ENCODE results near the gene CAPN13.

CAPN13 gene

GRCh38 chr2:30800159-30800558 is 7.1 kb downstream of the CAPN13 start:
- Mint-ChIP-seq H3K4me3 (no peak overlapping the region), H3K27me3 (ENCODE audit: low read depth) (no peaks in the 10 kb centered on the region), H3K9me3 (no peaks in the 10 kb centered on the region), H3K36me3 (ENCODE audit: low read depth) (no peaks in the 10 kb centered on the region), H3K4me1 (ENCODE audit: low read depth) (peaks cover 4% of the 10 kb centered on the region), H3K27ac (no peak overlapping the region)

GRCh38 chr2:30799366-30799765 is 7.9 kb downstream of the CAPN13 start:
- no peak overlapping the region for H3K4me3 Mint-ChIP-seq
- no peaks in the 10 kb centered on the region for H3K9me3 Mint-ChIP-seq
- no peak overlapping the region for H3K27ac Mint-ChIP-seq
- no peaks in the 10 kb centered on the region for H3K27me3 Mint-ChIP-seq (ENCODE audit: low read depth)
- peaks cover 4% of the 10 kb centered on the region for H3K4me1 Mint-ChIP-seq (ENCODE audit: low read depth)
- no peaks in the 10 kb centered on the region for H3K36me3 Mint-ChIP-seq (ENCODE audit: low read depth)

- Mint-ChIP-seq H3K9me3 (no peaks in the 10 kb centered on the region), H3K27me3 (ENCODE audit: low read depth) (peaks cover 1% of the 10 kb centered on the region), H3K36me3 (ENCODE audit: low read depth) (no peaks in the 10 kb centered on the region), H3K27ac (no peak overlapping the region), H3K4me3 (no peak overlapping the region), H3K4me1 (ENCODE audit: low read depth) (peaks cover 4% of the 10 kb centered on the region)
These were observed 8.7 kb downstream of the CAPN13 start for GRCh38 chr2:30798536-30798991.

DNA sequence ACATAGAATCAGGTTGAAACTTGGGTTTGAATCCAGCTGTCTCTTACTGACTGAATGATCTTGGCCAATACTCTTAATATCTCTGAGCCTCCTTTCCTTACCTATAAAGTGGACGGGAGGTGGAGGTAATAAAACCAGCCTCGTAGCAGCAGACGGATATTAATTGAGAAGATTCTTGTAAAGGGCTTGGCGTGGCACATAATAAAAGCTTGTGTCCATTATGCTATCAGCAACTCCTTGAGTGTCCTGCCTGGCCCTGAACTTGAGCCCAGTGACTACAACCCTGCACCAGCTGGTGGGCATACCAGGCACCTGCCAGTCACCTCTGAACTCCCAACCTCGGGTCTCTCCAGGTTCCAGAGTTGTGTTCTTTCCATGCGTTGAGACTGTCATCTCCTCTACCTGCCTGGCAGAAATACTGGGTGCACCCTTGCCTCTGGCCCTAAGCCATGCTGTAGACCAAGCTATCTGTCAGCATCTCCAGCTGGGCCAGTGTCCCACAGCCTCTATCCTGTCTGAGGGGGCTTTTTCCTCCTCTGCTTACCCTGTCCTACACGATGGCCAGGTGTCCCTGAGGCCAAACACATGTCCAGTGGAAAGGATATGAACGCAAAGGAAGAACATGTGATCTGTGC is 9.7 kb downstream of the CAPN13 start:
- Mint-ChIP-seq H3K4me3 (no peak overlapping the region), H3K4me1 (ENCODE audit: low read depth) (peaks cover 4% of the 10 kb centered on the region), H3K36me3 (ENCODE audit: low read depth) (no peaks in the 10 kb centered on the region), H3K9me3 (no peaks in the 10 kb centered on the region), H3K27ac (no peak overlapping the region), H3K27me3 (ENCODE audit: low read depth) (peaks cover 9% of the 10 kb centered on the region)

DNA sequence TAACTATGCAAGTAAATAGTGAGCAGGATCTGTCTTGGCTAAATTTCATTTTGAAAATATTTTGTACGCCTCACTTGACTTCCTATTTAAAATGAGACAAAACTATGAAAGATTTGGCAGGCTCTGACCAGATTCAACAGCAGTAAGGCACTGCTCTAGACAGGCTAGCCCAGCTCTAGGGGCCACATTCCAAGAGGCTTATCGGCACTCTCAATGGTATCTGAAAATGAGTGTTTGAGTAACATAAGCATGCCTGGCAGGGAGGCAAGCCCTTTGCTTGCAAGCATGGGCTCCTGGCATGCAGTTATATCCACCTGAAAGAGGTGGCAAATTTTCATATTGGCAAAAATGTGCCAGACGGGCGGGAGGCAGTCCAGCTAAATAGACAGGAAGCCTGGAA is 10.5 kb downstream of the CAPN13 start:
- peaks cover 17% of the 10 kb centered on the region for H3K27me3 Mint-ChIP-seq (ENCODE audit: low read depth)
- H3K4me3 Mint-ChIP-seq, result no peak overlapping the region
- H3K4me1 Mint-ChIP-seq (ENCODE audit: low read depth), result peaks cover 4% of the 10 kb centered on the region
- H3K36me3 Mint-ChIP-seq (ENCODE audit: low read depth), result no peaks in the 10 kb centered on the region
- H3K9me3 Mint-ChIP-seq, result no peaks in the 10 kb centered on the region
- H3K27ac Mint-ChIP-seq, result no peak overlapping the region

- Mint-ChIP-seq H3K4me1 (ENCODE audit: low read depth) (no peaks in the 10 kb centered on the region), H3K27me3 (ENCODE audit: low read depth) (peaks cover 28% of the 10 kb centered on the region), H3K36me3 (ENCODE audit: low read depth) (no peaks in the 10 kb centered on the region)
These were observed 14.7 kb downstream of the CAPN13 start for GRCh38 chr2:30792521-30792920.

GRCh38 chr2:30790879-30791278 is 16.4 kb downstream of the CAPN13 start:
- Mint-ChIP-seq H3K4me1 (ENCODE audit: low read depth) (no peaks in the 10 kb centered on the region), H3K27me3 (ENCODE audit: low read depth) (peaks cover 31% of the 10 kb centered on the region), H3K27ac (no peak overlapping the region), H3K9me3 (no peaks in the 10 kb centered on the region), H3K36me3 (ENCODE audit: low read depth) (no peaks in the 10 kb centered on the region), H3K4me3 (no peak overlapping the region)

More at GRCh38 chr2:30792521-30792920, 14.7 kb downstream of the CAPN13 start:
- Mint-ChIP-seq H3K4me3 (no peak overlapping the region), H3K27ac (no peak overlapping the region), H3K9me3 (no peaks in the 10 kb centered on the region)

DNA sequence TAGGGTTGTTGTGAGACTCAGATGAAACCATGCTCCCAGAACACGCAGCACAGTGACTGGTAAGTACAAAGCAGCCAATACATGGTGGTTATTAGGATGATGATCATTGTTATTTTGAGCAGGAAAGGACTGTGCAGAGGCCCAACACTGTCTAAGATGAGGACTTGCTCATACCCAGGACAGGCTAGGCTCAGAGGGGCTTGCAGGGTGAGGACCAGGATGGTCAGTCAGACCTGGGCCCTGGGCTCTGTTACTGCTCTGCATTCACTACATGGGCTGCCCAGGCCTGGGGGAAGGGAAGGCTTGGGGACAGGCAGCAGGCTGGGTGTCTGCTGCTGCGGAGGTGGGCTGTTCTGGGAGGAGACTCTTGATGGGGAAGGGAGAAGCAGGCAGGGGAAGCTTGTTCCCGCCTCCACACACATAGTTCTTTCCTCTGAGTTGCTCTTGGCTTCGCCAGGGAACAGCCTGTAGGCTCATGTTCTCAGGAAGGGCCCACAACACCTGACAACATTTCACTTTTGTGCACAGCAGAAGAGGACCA is 17.5 kb downstream of the CAPN13 start:
- Mint-ChIP-seq H3K27ac (no peak overlapping the region), H3K9me3 (no peaks in the 10 kb centered on the region), H3K4me1 (ENCODE audit: low read depth) (no peaks in the 10 kb centered on the region), H3K27me3 (ENCODE audit: low read depth) (peaks cover 35% of the 10 kb centered on the region), H3K36me3 (ENCODE audit: low read depth) (no peaks in the 10 kb centered on the region), H3K4me3 (no peak overlapping the region)

- H3K4me3 Mint-ChIP-seq, result no peak overlapping the region
- peaks cover 24% of the 10 kb centered on the region for H3K27me3 Mint-ChIP-seq (ENCODE audit: low read depth)
- no peaks in the 10 kb centered on the region for H3K36me3 Mint-ChIP-seq (ENCODE audit: low read depth)
- H3K9me3 Mint-ChIP-seq, result no peaks in the 10 kb centered on the region
- no peaks in the 10 kb centered on the region for H3K4me1 Mint-ChIP-seq (ENCODE audit: low read depth)
- H3K27ac Mint-ChIP-seq, result no peak overlapping the region
These were observed 20.1 kb downstream of the CAPN13 start for GRCh38 chr2:30786923-30787685.

GRCh38 chr2:30784682-30785081 is 22.6 kb downstream of the CAPN13 start:
- Mint-ChIP-seq H3K27me3 (ENCODE audit: low read depth) (peaks cover 12% of the 10 kb centered on the region), H3K27ac (no peak overlapping the region), H3K9me3 (no peaks in the 10 kb centered on the region), H3K4me1 (ENCODE audit: low read depth) (no peaks in the 10 kb centered on the region), H3K36me3 (ENCODE audit: low read depth) (no peaks in the 10 kb centered on the region), H3K4me3 (no peak overlapping the region)

- Mint-ChIP-seq H3K27ac (no peak overlapping the region), H3K36me3 (ENCODE audit: low read depth) (no peaks in the 10 kb centered on the region), H3K27me3 (ENCODE audit: low read depth) (peaks cover 8% of the 10 kb centered on the region), H3K4me1 (ENCODE audit: low read depth) (no peaks in the 10 kb centered on the region), H3K9me3 (no peaks in the 10 kb centered on the region), H3K4me3 (no peak overlapping the region)
These were observed 25.2 kb downstream of the CAPN13 start for GRCh38 chr2:30781961-30782533.

DNA sequence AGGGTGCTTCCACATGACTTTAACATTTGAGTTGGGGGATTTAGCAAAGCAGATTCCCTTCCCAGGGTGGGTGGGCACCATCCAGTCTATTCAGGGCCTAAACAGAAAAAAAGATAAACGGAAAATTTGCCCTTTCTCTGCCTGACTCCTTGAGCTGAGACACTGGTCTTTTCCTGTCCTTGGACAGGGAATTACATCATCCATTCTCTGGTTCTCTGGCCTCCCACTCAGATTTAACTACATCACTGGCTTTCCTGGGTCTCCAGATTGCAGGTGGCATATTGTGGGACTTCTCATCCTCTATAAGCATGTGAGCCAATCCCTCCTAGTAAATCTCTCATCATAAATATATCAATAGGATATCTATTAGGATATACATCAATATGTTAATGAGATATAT is 25.8 kb downstream of the CAPN13 start:
- Mint-ChIP-seq H3K4me3 (no peak overlapping the region), H3K36me3 (ENCODE audit: low read depth) (no peaks in the 10 kb centered on the region), H3K27me3 (ENCODE audit: low read depth) (peaks cover 8% of the 10 kb centered on the region), H3K27ac (no peak overlapping the region), H3K4me1 (ENCODE audit: low read depth) (no peaks in the 10 kb centered on the region), H3K9me3 (no peaks in the 10 kb centered on the region)

- Mint-ChIP-seq H3K27me3 (ENCODE audit: low read depth) (peaks cover 5% of the 10 kb centered on the region), H3K9me3 (no peaks in the 10 kb centered on the region), H3K4me3 (no peak overlapping the region), H3K36me3 (ENCODE audit: low read depth) (no peaks in the 10 kb centered on the region), H3K27ac (no peak overlapping the region), H3K4me1 (ENCODE audit: low read depth) (no peaks in the 10 kb centered on the region)
These were observed 26.4 kb downstream of the CAPN13 start for GRCh38 chr2:30780776-30781330.

- Mint-ChIP-seq H3K9me3 (no peaks in the 10 kb centered on the region), H3K4me3 (no peak overlapping the region), H3K27ac (no peak overlapping the region), H3K27me3 (ENCODE audit: low read depth) (peaks cover 4% of the 10 kb centered on the region), H3K36me3 (ENCODE audit: low read depth) (no peaks in the 10 kb centered on the region), H3K4me1 (ENCODE audit: low read depth) (no peaks in the 10 kb centered on the region)
These were observed 28.6 kb downstream of the CAPN13 start for GRCh38 chr2:30778611-30779010.

All from T-helper 1 cell treated with Interleukin-12 subunit alpha and Interleukin-12 subunit beta and Interleukin-4 antibody, amounts not matched to agents 30 μg/mL and 1 μg/mL, for 36 hours (primary cell).